HCT116 (cell line): ENCODE results near the gene ECE2.
"Not testable (repeated sequence)": the region's sequence is repeated elsewhere in the genome, so short reads cannot be mapped to it uniquely, and the experiment has no call there.

Source experiments
- ELF1 ChIP-seq: IDR thresholded peaks from 2 replicates; pipeline ENCODE4 v1.6.1; 2012; ENCODE audit warnings: low read depth, borderline replicate concordance
- EZH2 ChIP-seq: fragments of 200-600 bp; sonication (generic); IDR thresholded peaks from 2 replicates; pipeline ENCODE4 v1.6.1; 2017; ENCODE audit warnings: antibody characterized with exemption, mixed run types
- POLR2A ChIP-seq: IDR thresholded peaks from 2 replicates; pipeline ENCODE4 v1.7.0; 2011; ENCODE audit warnings: borderline replicate concordance; ENCODE audit not compliant: insufficient read depth, insufficient read length; ENCODE audit errors: extremely low read depth
- POLR2AphosphoS5 ChIP-seq: IDR thresholded peaks from 2 replicates; pipeline ENCODE4 v1.6.1; 2011; ENCODE audit warnings: mild to moderate bottlenecking, low read depth, low read length, moderate library complexity
- SRF ChIP-seq: IDR thresholded peaks from 2 replicates; pipeline ENCODE4 v1.6.1; 2012; ENCODE audit warnings: low read depth
- YY1 ChIP-seq: IDR thresholded peaks from 2 replicates; pipeline ENCODE4 v1.6.1; 2011; ENCODE audit warnings: low read length, low read depth, moderate library complexity, mild to moderate bottlenecking; ENCODE audit not compliant: insufficient replicate concordance; ENCODE audit errors: extremely low read depth
- ZFX ChIP-seq: fragments of 450-650 bp; IDR thresholded peaks from 2 replicates; pipeline ENCODE4 v1.6.1; 2017
- TF ChIP-seq, protein P1 (sequence below), 3 experiments: fragments of 200-600 bp in 1 of 3; sonication (generic) in 1 of 3; IDR thresholded peaks in 2 of 3; conservative IDR thresholded peaks in 1 of 3; 2 replicates each; pipeline ENCODE4 v1.5.1; 2012 to 2017; ENCODE audit warnings: low read depth in 2 of 3, low read length in 2 of 3, antibody characterized with exemption in 1 of 3, borderline replicate concordance in 1 of 3, control low read depth in 1 of 3, mild to moderate bottlenecking in 1 of 3, mixed read lengths in 1 of 3, mixed run types in 1 of 3, moderate library complexity in 1 of 3; ENCODE audit not compliant: insufficient read depth in 1 of 3
- TF ChIP-seq, protein P2 (sequence below): IDR thresholded peaks from 2 replicates; pipeline ENCODE4 v1.6.1; 2012
- TF ChIP-seq, protein P3 (sequence below): IDR thresholded peaks from 2 replicates; pipeline ENCODE4 v1.6.1; 2012; ENCODE audit warnings: low read depth

DNA sequence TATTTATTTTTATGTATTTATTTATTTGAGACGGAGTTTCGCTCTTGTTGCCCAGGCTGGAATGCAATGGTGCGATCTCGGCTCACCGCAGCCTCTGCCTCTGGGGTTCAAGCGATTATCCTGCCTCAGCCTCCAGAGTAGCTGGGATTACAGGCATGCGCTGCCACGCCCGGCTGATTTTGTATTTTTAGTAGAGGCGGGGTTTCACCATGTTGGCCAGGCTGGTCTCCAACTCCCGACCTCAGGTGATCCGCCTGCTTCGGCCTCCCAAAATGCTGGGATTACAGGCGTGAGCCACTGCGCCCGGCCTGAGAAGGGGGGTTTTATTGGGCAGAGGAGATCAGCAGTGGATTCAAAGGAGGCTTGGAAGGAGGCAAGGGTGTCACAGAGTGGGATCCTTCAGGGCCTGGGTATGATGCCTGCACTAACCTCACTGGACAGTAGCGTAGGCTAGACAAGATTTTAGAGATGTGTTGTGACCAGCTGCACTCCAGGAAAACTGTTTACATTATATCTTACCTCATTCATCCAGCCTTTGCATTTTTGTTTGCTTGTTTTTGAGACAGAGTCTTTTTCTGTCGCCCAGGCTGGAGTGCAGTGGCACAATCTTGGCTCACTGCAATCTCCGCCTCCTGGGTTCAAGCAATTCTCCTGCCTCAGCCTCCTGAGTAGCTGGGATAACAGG is 63.8 kb downstream of the ECE2 start:
- not testable (repeated sequence) for TF ChIP-seq POLR2A, ELF1, POLR2AphosphoS5, SRF, EZH2, YY1, ZFX
- TF ChIP-seq, protein P1, sequence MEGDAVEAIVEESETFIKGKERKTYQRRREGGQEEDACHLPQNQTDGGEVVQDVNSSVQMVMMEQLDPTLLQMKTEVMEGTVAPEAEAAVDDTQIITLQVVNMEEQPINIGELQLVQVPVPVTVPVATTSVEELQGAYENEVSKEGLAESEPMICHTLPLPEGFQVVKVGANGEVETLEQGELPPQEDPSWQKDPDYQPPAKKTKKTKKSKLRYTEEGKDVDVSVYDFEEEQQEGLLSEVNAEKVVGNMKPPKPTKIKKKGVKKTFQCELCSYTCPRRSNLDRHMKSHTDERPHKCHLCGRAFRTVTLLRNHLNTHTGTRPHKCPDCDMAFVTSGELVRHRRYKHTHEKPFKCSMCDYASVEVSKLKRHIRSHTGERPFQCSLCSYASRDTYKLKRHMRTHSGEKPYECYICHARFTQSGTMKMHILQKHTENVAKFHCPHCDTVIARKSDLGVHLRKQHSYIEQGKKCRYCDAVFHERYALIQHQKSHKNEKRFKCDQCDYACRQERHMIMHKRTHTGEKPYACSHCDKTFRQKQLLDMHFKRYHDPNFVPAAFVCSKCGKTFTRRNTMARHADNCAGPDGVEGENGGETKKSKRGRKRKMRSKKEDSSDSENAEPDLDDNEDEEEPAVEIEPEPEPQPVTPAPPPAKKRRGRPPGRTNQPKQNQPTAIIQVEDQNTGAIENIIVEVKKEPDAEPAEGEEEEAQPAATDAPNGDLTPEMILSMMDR (IDR thresholded peaks at IDR 0.05 in 2 of 3, conservative IDR thresholded peaks at IDR 0.05 in 1 of 3; ENCODE audit: borderline replicate concordance in 1 of 3, insufficient read depth in 1 of 3, low read depth in 2 of 3, low read length in 2 of 3), result not testable (repeated sequence)
- TF ChIP-seq, protein P2, sequence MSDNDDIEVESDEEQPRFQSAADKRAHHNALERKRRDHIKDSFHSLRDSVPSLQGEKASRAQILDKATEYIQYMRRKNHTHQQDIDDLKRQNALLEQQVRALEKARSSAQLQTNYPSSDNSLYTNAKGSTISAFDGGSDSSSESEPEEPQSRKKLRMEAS, result not testable (repeated sequence)
- TF ChIP-seq, protein P3, sequence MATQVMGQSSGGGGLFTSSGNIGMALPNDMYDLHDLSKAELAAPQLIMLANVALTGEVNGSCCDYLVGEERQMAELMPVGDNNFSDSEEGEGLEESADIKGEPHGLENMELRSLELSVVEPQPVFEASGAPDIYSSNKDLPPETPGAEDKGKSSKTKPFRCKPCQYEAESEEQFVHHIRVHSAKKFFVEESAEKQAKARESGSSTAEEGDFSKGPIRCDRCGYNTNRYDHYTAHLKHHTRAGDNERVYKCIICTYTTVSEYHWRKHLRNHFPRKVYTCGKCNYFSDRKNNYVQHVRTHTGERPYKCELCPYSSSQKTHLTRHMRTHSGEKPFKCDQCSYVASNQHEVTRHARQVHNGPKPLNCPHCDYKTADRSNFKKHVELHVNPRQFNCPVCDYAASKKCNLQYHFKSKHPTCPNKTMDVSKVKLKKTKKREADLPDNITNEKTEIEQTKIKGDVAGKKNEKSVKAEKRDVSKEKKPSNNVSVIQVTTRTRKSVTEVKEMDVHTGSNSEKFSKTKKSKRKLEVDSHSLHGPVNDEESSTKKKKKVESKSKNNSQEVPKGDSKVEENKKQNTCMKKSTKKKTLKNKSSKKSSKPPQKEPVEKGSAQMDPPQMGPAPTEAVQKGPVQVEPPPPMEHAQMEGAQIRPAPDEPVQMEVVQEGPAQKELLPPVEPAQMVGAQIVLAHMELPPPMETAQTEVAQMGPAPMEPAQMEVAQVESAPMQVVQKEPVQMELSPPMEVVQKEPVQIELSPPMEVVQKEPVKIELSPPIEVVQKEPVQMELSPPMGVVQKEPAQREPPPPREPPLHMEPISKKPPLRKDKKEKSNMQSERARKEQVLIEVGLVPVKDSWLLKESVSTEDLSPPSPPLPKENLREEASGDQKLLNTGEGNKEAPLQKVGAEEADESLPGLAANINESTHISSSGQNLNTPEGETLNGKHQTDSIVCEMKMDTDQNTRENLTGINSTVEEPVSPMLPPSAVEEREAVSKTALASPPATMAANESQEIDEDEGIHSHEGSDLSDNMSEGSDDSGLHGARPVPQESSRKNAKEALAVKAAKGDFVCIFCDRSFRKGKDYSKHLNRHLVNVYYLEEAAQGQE, result not testable (repeated sequence)
